ENCODE measurements around the gene FGF21. TPM values are rescaled to one million over a fixed set of nuclear protein-coding genes. Genes with fewer than 3 reads are reported as not detected.

FGF21 gene
- total and polyA plus RNA-seq, 10 of the 15 experiments (the other 5 are each of a cell fraction or from before 2014, with no cell fraction given), result not detected

DNA sequence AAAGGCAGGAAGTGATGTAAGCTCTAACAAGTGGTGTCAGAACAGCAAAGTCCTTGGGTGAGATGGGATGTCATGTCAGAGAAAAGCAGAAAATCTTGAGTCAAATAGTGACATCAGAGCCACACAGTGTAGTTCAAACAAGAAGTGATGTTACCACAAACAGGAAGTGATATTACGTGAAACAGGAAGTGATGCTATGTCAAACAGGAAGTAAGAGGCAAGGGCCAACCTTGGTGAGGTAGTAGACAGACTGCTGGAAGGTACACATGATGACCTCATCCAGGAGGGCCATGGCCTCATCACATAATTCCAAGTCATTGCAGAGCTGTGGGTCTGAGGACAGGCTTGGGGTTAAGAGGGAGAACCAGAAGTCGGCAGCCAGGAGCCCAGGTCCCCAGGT, 28.8 kb upstream of the FGF21 start:
- SMC1A ChIA-PET (ENCODE audit: uncharacterized antibody, unreplicated experiment), result interaction anchor here (1.1 kb wide), 1 partner anchor 81 kb away, joined by 3 read pairs; no protein-coding TSS in a partner anchor
- Histone ChIP-seq H2AFZ (ENCODE audit: control insufficient read depth, low read depth, low read length) (peak overlapping the region; percentile 51; the same call in 1 of the 2 replicates), H3K4me3 (no peak overlapping the region), H3K36me3 (ENCODE audit: control insufficient read depth in 2 of 2, insufficient read depth in 2 of 2, low read length in 1 of 2) (no peaks in the 10 kb centered on the region), H4K20me1 (ENCODE audit: control insufficient read depth, insufficient read depth) (no peaks in the 10 kb centered on the region), H3K9ac (ENCODE audit: control insufficient read depth, insufficient read depth, low read length) (no peak overlapping the region), H3K4me1 (ENCODE audit: control insufficient read depth, insufficient read depth, low read length) (no peaks in the 10 kb centered on the region; the same call in 1 of the 2 replicates), H3K4me2 (ENCODE audit: control insufficient read depth, insufficient read depth) (no peak overlapping the region), H3K27me3 (replicated peaks in 1 of 2; ENCODE audit: control insufficient read depth in 2 of 2, insufficient read depth in 2 of 2, low read length in 1 of 2) (no peaks in the 10 kb centered on the region), H3K27ac (ENCODE audit: control insufficient read depth, insufficient read depth) (no peak overlapping the region), H3K79me2 (ENCODE audit: control insufficient read depth, insufficient read depth, low read length) (no peaks in the 10 kb centered on the region), H3K9me3 (replicated peaks; ENCODE audit: control insufficient read depth, insufficient read depth, low read length) (peaks cover 8% of the 10 kb centered on the region; the same call in 2 of the 3 replicates)
- WGBS (ENCODE audit: insufficient coverage, insufficient replicate concordance, low lambda C conversion rate, missing lambda C conversion rate), result 34% methylated on average over 2 of the region's 2 CpGs
- CTCF ChIA-PET, result interaction anchor here (0.6 kb wide), 1 partner anchor 116 kb away, joined by 3 read pairs; no protein-coding TSS in a partner anchor
- no peak for FAIRE-seq
- BruUV-seq (replicated peaks), result no TSS peak
- RAD21 ChIA-PET (ENCODE audit: unreplicated experiment), result interaction anchor here (2.0 kb wide), 1 partner anchor 13 kb away, joined by 4 read pairs; no protein-coding TSS in a partner anchor
- no peak for ATAC-seq
- POLR2A ChIA-PET, result no interaction called here
- in situ Hi-C loops (cut with MboI), result no loop called here
- intact Hi-C loops (cut with micrococcal nuclease; ENCODE audit: unreplicated experiment), result no loop called here
- DNase-seq (ENCODE audit: low read depth, low spot score), result no peak
- TF ChIP-seq YY1 (IDR thresholded peaks at IDR 0.05; ENCODE audit: low read depth, low read length) (no peak), CREM (IDR thresholded peaks at IDR 0.05; ENCODE audit: low read depth) (peak; percentile 69), EED (IDR thresholded peaks at IDR 0.05; ENCODE audit: low read depth) (no peak), RAD21 (IDR thresholded peaks at IDR 0.05; ENCODE audit: insufficient read depth, low read depth, low read length) (no peak), ATF7 (IDR thresholded peaks at IDR 0.05; ENCODE audit: low read depth) (peak; percentile 45; the same call in 1 of the 2 replicates), ZNF274 (IDR thresholded peaks at IDR 0.05; ENCODE audit: insufficient read depth, insufficient read length) (no peak), NFXL1 (IDR thresholded peaks at IDR 0.05; ENCODE audit: borderline replicate concordance) (no peak), HDAC6 (IDR thresholded peaks at IDR 0.05; ENCODE audit: unreplicated experiment) (no peak), HDGF (IDR thresholded peaks at IDR 0.05) (no peak), CHD2 (IDR thresholded peaks at IDR 0.05; ENCODE audit: borderline replicate concordance, low read depth, low read length) (no peak), FOXK2 (IDR thresholded peaks at IDR 0.05) (no peak), EGR1 (IDR thresholded peaks at IDR 0.05; ENCODE audit: borderline replicate concordance in 1 of 2, low read depth in 2 of 2, low read length in 2 of 2) (no peak), MYB (IDR thresholded peaks at IDR 0.05; ENCODE audit: borderline replicate concordance, low read depth, low read length) (no peak), CBX3 (IDR thresholded peaks at IDR 0.05; ENCODE audit: borderline replicate concordance, low read depth) (no peak), IRF4 (IDR thresholded peaks at IDR 0.05; ENCODE audit: low read depth, low read length) (no peak), MTA3 (IDR thresholded peaks at IDR 0.05; ENCODE audit: borderline replicate concordance, low read length) (no peak), SIX5 (IDR thresholded peaks at IDR 0.05; ENCODE audit: low read depth, low read length, severe bottlenecking) (no peak), ETV6 (conservative IDR thresholded peaks at IDR 0.05 in 1 of 2, IDR thresholded peaks at IDR 0.05 in 1 of 2; ENCODE audit: borderline replicate concordance in 1 of 2, low read depth in 1 of 2) (peak in 1 of 2 experiments; percentile 82; a peak in 2 of 4 replicates)
- TF ChIP-seq, protein P1, sequence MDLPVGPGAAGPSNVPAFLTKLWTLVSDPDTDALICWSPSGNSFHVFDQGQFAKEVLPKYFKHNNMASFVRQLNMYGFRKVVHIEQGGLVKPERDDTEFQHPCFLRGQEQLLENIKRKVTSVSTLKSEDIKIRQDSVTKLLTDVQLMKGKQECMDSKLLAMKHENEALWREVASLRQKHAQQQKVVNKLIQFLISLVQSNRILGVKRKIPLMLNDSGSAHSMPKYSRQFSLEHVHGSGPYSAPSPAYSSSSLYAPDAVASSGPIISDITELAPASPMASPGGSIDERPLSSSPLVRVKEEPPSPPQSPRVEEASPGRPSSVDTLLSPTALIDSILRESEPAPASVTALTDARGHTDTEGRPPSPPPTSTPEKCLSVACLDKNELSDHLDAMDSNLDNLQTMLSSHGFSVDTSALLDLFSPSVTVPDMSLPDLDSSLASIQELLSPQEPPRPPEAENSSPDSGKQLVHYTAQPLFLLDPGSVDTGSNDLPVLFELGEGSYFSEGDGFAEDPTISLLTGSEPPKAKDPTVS (IDR thresholded peaks at IDR 0.05; ENCODE audit: low read depth, low read length), result no peak
- TF ChIP-seq, protein P2, sequence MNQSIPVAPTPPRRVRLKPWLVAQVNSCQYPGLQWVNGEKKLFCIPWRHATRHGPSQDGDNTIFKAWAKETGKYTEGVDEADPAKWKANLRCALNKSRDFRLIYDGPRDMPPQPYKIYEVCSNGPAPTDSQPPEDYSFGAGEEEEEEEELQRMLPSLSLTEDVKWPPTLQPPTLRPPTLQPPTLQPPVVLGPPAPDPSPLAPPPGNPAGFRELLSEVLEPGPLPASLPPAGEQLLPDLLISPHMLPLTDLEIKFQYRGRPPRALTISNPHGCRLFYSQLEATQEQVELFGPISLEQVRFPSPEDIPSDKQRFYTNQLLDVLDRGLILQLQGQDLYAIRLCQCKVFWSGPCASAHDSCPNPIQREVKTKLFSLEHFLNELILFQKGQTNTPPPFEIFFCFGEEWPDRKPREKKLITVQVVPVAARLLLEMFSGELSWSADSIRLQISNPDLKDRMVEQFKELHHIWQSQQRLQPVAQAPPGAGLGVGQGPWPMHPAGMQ (IDR thresholded peaks at IDR 0.05; ENCODE audit: borderline replicate concordance), result no peak
- TF ChIP-seq, protein P3, sequence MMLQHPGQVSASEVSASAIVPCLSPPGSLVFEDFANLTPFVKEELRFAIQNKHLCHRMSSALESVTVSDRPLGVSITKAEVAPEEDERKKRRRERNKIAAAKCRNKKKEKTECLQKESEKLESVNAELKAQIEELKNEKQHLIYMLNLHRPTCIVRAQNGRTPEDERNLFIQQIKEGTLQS (IDR thresholded peaks at IDR 0.05; ENCODE audit: borderline replicate concordance, extremely low read depth, low read depth, low read length), result no peak
- TF ChIP-seq, protein P4, sequence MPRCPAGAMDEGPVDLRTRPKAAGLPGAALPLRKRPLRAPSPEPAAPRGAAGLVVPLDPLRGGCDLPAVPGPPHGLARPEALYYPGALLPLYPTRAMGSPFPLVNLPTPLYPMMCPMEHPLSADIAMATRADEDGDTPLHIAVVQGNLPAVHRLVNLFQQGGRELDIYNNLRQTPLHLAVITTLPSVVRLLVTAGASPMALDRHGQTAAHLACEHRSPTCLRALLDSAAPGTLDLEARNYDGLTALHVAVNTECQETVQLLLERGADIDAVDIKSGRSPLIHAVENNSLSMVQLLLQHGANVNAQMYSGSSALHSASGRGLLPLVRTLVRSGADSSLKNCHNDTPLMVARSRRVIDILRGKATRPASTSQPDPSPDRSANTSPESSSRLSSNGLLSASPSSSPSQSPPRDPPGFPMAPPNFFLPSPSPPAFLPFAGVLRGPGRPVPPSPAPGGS (IDR thresholded peaks at IDR 0.05; ENCODE audit: borderline replicate concordance, insufficient read depth, low read depth, low read length, poor library complexity, severe bottlenecking), result no peak

Measured in GM12878 (cell line).